DMS153 (cell line): Measurements from ENCODE around the gene BRD4.

ENCODE experiments used
- DNase-seq: peaks from one replicate; lab custom pipeline; 2025; lab: John Stamatoyannopoulos, UW

BRD4 gene

GRCh38 chr19:15194938-15195337, 137.4 kb downstream of the BRD4 start:
- DNase-seq: no peak

GRCh38 chr19:15191982-15192381, 140.4 kb downstream of the BRD4 start:
- DNase-seq: no peak

- DNase-seq: no peak
Observed at GRCh38 chr19:15191514-15191913, 140.8 kb downstream of the BRD4 start.

GRCh38 chr19:15188851-15189250, 143.5 kb downstream of the BRD4 start:
- no peak for DNase-seq

- no peak for DNase-seq
Observed at GRCh38 chr19:15187026-15188007, 145.0 kb downstream of the BRD4 start.
